ENCODE measurements around the gene ACYP2. TPM values are rescaled to one million over a fixed set of nuclear protein-coding genes. Genes with fewer than 3 reads are reported as not detected.

Gene ACYP2
- total RNA-seq, 2 donors from 2014 or later, result 13.6 to 14.1 TPM

DNA sequence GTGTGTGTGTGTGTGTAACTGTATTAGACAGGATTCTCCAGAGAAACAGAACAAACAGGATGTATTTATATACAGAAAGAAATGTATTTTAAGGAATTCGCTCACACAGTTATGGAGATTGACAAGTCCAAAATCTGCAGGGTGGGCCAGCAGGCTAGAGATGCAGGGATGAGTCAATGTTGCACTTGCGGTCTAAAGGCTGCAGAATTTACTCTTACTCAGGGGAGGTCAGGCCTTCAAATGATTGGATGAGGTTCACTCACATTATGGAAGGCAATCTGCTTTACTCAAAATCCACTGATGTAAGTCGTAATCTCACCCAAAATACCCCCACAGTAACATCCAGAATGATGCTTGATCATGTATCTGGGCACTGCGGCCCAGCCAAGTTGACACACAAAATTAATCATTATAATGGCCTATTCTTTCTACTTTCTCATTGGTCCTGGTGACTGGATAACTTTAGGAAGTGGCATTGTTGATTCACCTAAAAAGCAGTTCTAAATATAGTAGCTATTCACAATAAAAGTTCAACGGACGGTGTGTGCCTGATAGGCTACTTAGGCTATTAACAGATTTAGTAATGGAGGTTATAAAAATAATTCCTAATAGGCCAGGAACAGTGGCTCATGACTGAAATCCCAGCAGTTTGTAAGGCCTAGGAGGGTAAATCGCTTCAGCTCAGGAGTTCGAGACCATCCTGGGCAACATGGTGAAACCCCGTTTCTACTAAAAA, 40.6 kb upstream of the ACYP2 start:
- Histone ChIP-seq H3K27me3 (no peaks in the 10 kb centered on the region), H3K9me3 (no peaks in the 10 kb centered on the region), H3K4me3 (no peak overlapping the region), H3K27ac (no peak overlapping the region), H3K36me3 (no peaks in the 10 kb centered on the region), H3K9ac (ENCODE audit: low read depth in 2 of 2, low read length in 2 of 2) (no peak overlapping the region), H3K4me1 (no peaks in the 10 kb centered on the region)
- TF ChIP-seq, protein P1, sequence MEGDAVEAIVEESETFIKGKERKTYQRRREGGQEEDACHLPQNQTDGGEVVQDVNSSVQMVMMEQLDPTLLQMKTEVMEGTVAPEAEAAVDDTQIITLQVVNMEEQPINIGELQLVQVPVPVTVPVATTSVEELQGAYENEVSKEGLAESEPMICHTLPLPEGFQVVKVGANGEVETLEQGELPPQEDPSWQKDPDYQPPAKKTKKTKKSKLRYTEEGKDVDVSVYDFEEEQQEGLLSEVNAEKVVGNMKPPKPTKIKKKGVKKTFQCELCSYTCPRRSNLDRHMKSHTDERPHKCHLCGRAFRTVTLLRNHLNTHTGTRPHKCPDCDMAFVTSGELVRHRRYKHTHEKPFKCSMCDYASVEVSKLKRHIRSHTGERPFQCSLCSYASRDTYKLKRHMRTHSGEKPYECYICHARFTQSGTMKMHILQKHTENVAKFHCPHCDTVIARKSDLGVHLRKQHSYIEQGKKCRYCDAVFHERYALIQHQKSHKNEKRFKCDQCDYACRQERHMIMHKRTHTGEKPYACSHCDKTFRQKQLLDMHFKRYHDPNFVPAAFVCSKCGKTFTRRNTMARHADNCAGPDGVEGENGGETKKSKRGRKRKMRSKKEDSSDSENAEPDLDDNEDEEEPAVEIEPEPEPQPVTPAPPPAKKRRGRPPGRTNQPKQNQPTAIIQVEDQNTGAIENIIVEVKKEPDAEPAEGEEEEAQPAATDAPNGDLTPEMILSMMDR (IDR thresholded peaks at IDR 0.05), result no peak
- no peak for DNase-seq
- intact Hi-C loops (cut with DNase I), result no loop called here

DNA sequence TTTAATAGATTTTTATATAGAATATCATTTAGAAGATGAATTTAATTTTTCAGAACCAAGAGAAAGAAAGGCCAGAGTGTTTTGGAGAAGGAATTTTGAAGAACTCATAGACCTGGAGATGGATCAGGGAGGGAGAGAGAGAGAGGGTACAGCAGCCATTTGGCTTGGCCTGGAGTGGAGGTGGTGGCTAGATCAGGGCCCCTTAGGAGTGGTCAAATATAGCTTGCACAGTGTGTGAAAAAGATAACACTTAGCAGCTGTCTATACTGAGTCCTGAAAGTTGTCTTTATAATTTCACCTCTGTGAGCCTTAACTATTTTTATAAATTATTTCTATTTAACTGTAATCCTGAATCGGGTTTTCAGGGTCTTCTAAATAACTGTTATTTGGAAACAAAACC, 38.8 kb upstream of the ACYP2 start:
- Histone ChIP-seq H3K4me1 (no peaks in the 10 kb centered on the region), H3K4me3 (no peak overlapping the region), H3K27ac (no peak overlapping the region), H3K9ac (ENCODE audit: low read depth in 2 of 2, low read length in 2 of 2) (no peak overlapping the region), H3K36me3 (no peaks in the 10 kb centered on the region), H3K27me3 (no peaks in the 10 kb centered on the region), H3K9me3 (no peaks in the 10 kb centered on the region)
- DNase-seq, result no peak
- intact Hi-C loops (cut with DNase I), result no loop called here
- TF ChIP-seq, protein P1 (IDR thresholded peaks at IDR 0.05), result no peak

DNA sequence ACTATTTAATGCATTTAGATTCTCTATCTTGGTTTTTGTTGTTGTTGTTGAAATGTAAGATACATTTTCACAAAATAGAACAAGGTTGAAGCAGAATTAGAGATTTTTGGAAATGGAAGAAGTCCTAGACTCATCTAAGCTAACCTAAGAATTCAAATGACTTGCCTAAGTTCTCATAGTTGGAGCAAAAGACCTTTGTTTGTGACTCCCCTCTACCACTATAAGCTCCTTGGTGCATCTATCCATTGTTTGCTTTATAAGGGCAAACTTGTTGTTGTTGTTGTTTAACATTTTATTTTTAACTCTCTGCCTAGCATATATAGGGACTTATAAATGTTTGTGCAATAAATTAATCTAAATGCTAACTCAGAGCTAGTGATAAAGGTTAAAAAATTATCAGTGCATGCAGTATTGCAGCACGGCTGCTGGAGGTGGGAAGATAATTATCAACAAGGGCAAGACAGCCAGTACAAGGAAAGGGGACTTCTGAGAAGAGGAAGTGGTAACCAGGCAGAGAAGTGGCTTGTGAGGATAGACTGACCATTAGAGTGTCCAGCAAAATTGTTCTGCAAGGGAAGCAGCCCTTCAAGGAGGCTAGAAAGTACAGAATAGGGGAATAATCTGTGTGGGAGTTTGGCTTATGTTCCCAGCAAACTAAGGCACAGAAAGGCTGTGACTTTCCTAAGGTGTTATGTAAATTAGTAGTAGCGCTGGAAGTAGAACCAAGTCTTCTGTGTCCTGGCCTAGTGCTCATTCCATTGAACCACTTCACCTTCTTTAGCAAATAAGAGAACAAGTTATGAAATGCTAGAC, 38.1 kb upstream of the ACYP2 start:
- H3K36me3 ChIP-seq, result no peaks in the 10 kb centered on the region
- no peak overlapping the region for H3K9ac ChIP-seq (ENCODE audit: low read depth in 2 of 2, low read length in 2 of 2)
- no peaks in the 10 kb centered on the region for H3K9me3 ChIP-seq
- H3K27ac ChIP-seq, result no peak overlapping the region
- DNase-seq, result no peak
- intact Hi-C loops (cut with DNase I), result no loop called here
- no peaks in the 10 kb centered on the region for H3K27me3 ChIP-seq
- H3K4me1 ChIP-seq, result no peaks in the 10 kb centered on the region
- no peak overlapping the region for H3K4me3 ChIP-seq
- TF ChIP-seq, protein P1 (IDR thresholded peaks at IDR 0.05), result no peak

DNA sequence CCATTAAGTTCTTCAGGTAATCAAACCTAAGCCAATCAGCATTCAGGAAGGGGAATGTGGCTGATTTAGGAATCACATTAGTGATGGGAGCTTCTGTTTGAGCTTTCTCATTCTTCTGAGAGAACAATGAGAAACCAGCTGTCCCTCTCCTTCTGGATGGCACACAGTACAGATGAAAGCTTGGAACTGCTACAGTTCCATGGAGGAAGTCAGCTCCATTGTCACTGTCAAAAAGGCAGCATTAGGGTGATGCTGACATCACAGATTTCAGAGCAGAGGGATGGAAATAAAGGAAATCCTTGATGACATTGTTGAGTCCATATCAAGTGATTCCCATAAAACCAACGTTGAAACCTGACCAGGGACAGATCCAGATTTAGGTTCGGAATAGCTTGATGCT, 36.1 kb upstream of the ACYP2 start:
- Histone ChIP-seq H3K9me3 (no peaks in the 10 kb centered on the region), H3K4me1 (no peaks in the 10 kb centered on the region), H3K27ac (no peak overlapping the region), H3K4me3 (no peak overlapping the region), H3K36me3 (no peaks in the 10 kb centered on the region), H3K27me3 (no peaks in the 10 kb centered on the region), H3K9ac (ENCODE audit: low read depth in 2 of 2, low read length in 2 of 2) (no peak overlapping the region)
- intact Hi-C loops (cut with DNase I), result no loop called here
- DNase-seq, result no peak
- TF ChIP-seq, protein P1 (IDR thresholded peaks at IDR 0.05), result no peak

DNA sequence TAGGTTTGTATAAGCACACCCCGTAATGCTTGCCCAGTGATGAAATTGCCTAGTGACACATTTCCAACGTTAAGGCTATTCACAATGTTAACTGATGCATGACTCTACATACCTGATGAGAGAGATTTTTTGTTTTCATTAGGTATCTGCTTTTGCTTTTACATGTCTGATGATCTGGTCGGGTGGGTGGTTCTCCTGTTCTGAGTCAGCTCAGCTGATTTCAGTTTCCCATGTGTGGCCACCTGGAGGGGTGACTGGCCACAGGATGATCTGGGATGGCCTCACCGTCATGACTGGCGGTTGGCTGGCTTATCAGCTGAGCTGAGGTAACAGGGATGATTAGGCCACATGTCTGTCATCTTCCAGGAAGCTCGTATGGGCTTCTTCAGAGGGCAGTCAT, 33.8 kb upstream of the ACYP2 start:
- Histone ChIP-seq H3K4me3 (no peak overlapping the region), H3K9ac (ENCODE audit: low read depth in 2 of 2, low read length in 2 of 2) (no peak overlapping the region), H3K9me3 (no peaks in the 10 kb centered on the region), H3K27me3 (no peaks in the 10 kb centered on the region), H3K36me3 (no peaks in the 10 kb centered on the region), H3K27ac (no peak overlapping the region), H3K4me1 (no peaks in the 10 kb centered on the region)
- TF ChIP-seq, protein P1 (IDR thresholded peaks at IDR 0.05), result no peak
- intact Hi-C loops (cut with DNase I), result no loop called here
- DNase-seq, result no peak

Data from colonic mucosa (tissue), 4 donors.